Heart left ventricle (tissue), 13 donors: ENCODE measurements around the gene EHD1.

ENCODE experiments used
- CTCF ChIP-seq, 12 donors: fragments of 200-600 bp; sonication (generic) in 4 of 12; IDR thresholded peaks; one replicate each; pipeline versions ENCODE4 v1.5.0 to v1.8.0; 2018 to 2022; ENCODE audit warnings: antibody characterized with exemption in 12 of 12, mild to moderate bottlenecking in 5 of 12
- POLR2A ChIP-seq, 2 donors: fragments of 450-650 bp; IDR thresholded peaks; one replicate each; pipeline ENCODE4 v1.6.1; 2017; ENCODE audit warnings: antibody characterized with exemption in 2 of 2, mild to moderate bottlenecking in 2 of 2, moderate library complexity in 2 of 2
- donor health status: ischemic (EF 13 %, LVEDD 7.1; RV severe dilation, severe dysfunction).
- donor health status: DM: no; HTN: yes; CAD: no.
- donor health status: DM: no; HTN: no; CAD: no.
- donor health status: ischemic (EF 25% LVEDD 6.9; RV normal size, moderate dysfunction).
- donor health status: ischemic (EF 25% LVEDD 5.7; RV mildly dilated, moderate dysfunction).
- donor health status: ischemic (EF 35%, LVEDD 5.7; RV mildly dilated, moderate dysfunction).
- donor health status: nonischemic (EF 11% LVEDD 7.7; RV severe dilation, severe dysfunction).
- donor health status: DM: yes; HTN: yes; CAD: no.
- donor health status: PGD.
- donor health status: ischemic (EF 29% LVEDD 5.4; RV normal size, mild dysfunction).
- donor health status: nonischemic (EF 23%, LVEDD 6.1; RV moderate dilation, normal function).

GRCh38 chr11:64920124-64920523, 41.7 kb upstream of the EHD1 start:
- TF ChIP-seq CTCF (IDR thresholded peaks at IDR 0.05), result no peak
- no peak for TF ChIP-seq POLR2A (IDR thresholded peaks at IDR 0.05)
